Chondrocyte (in vitro differentiated cells): Measurements from ENCODE around the gene ATG16L2. TPM values are rescaled to one million over a fixed set of nuclear protein-coding genes. Genes with fewer than 3 reads are reported as not detected.
A peak's percentile ranks its signal among the peaks of the same experiment; 100 is the strongest.

Source experiments
- DNase-seq: peaks from one replicate; pipeline ENCODE4 v3.0.0; 2021; ENCODE audit warnings: mixed read lengths, low spot score
- H3K27ac Mint-ChIP-seq: one replicate; pipeline ENCODE4 v1.8.0; 2021; ENCODE audit warnings: mild to moderate bottlenecking, moderate library complexity, mixed read lengths; ENCODE audit not compliant: unreplicated experiment
- H3K27me3 Mint-ChIP-seq: 2 replicates; pipeline ENCODE4 v1.8.0; 2021; ENCODE audit warnings: low read depth, mixed read lengths
- H3K36me3 Mint-ChIP-seq: 2 replicates; pipeline ENCODE4 v1.8.0; 2021; ENCODE audit warnings: low read depth, mixed read lengths
- H3K4me1 Mint-ChIP-seq: 2 replicates; pipeline ENCODE4 v1.8.0; 2021; ENCODE audit warnings: low read depth, mild to moderate bottlenecking, mixed read lengths
- H3K4me3 Mint-ChIP-seq: one replicate; pipeline ENCODE4 v1.8.0; 2021; ENCODE audit warnings: mild to moderate bottlenecking, moderate library complexity, mixed read lengths; ENCODE audit not compliant: unreplicated experiment
- H3K9me3 Mint-ChIP-seq: 2 replicates; pipeline ENCODE4 v1.8.0; 2021; ENCODE audit warnings: low read depth, mixed read lengths
- CTCF ChIP-seq: fragments of 200-600 bp; sonication (generic); IDR thresholded peaks from 2 replicates; pipeline ENCODE4 v1.5.0; 2021; ENCODE audit warnings: antibody characterized with exemption, mild to moderate bottlenecking, moderate library complexity
- total RNA-seq: library from RNA; stranded (reverse); gene quantifications from 3 replicates; pipeline ENCODE4 v1.2.1, GENCODE V29; 2021

Gene ATG16L2
- total RNA-seq, 1 donor from 2014 or later: 9.9 TPM

GRCh38 chr11:72831521-72832300 is 17.5 kb downstream of the ATG16L2 start:
- no peak overlapping the region for H3K27ac Mint-ChIP-seq
- H3K9me3 Mint-ChIP-seq: no peaks in the 10 kb centered on the region
- peaks cover 48% of the 10 kb centered on the region for H3K4me1 Mint-ChIP-seq
- DNase-seq: no peak
- H3K27me3 Mint-ChIP-seq: no peaks in the 10 kb centered on the region
- H3K36me3 Mint-ChIP-seq: peaks cover 4% of the 10 kb centered on the region
- no peak overlapping the region for H3K4me3 Mint-ChIP-seq
- TF ChIP-seq CTCF: peak; percentile 98

GRCh38 chr11:72832301-72833082 is 18.3 kb downstream of the ATG16L2 start:
- Mint-ChIP-seq H3K27ac (no peak overlapping the region), H3K27me3 (no peaks in the 10 kb centered on the region), H3K9me3 (no peaks in the 10 kb centered on the region), H3K4me3 (no peak overlapping the region), H3K36me3 (peaks cover 4% of the 10 kb centered on the region), H3K4me1 (peaks cover 48% of the 10 kb centered on the region)
- DNase-seq: no peak
- no peak for TF ChIP-seq CTCF

- no peaks in the 10 kb centered on the region for H3K9me3 Mint-ChIP-seq
- peaks cover 48% of the 10 kb centered on the region for H3K4me1 Mint-ChIP-seq
- H3K4me3 Mint-ChIP-seq: no peak overlapping the region
- no peak for TF ChIP-seq CTCF
- peak overlapping the region; percentile 77 for H3K27ac Mint-ChIP-seq
- H3K36me3 Mint-ChIP-seq: peaks cover 4% of the 10 kb centered on the region
- no peak for DNase-seq
- H3K27me3 Mint-ChIP-seq: no peaks in the 10 kb centered on the region
These were observed 19.0 kb downstream of the ATG16L2 start for GRCh38 chr11:72833083-72833733.

GRCh38 chr11:72833811-72834493 is 19.7 kb downstream of the ATG16L2 start:
- TF ChIP-seq CTCF: no peak
- Mint-ChIP-seq H3K27me3 (no peaks in the 10 kb centered on the region), H3K4me1 (peaks cover 48% of the 10 kb centered on the region)

GRCh38 chr11:72834905-72835304 is 20.7 kb downstream of the ATG16L2 start:
- Mint-ChIP-seq H3K4me1 (peaks cover 48% of the 10 kb centered on the region), H3K27ac (peak overlapping the region; percentile 77), H3K36me3 (peaks cover 18% of the 10 kb centered on the region), H3K27me3 (no peaks in the 10 kb centered on the region), H3K4me3 (no peak overlapping the region), H3K9me3 (no peaks in the 10 kb centered on the region)
- no peak for DNase-seq
- no peak for TF ChIP-seq CTCF

More at GRCh38 chr11:72833811-72834493, 19.7 kb downstream of the ATG16L2 start:
- no peak for DNase-seq
- Mint-ChIP-seq H3K36me3 (peaks cover 9% of the 10 kb centered on the region), H3K4me3 (no peak overlapping the region), H3K9me3 (no peaks in the 10 kb centered on the region), H3K27ac (peak overlapping the region; percentile 77)
